ENCODE measurements around the gene NNT.

The NNT gene

GRCh38 chr5:43619911-43620310 lies 16.9 kb downstream of the NNT start:
- no peak overlapping the region for H3K4me3 ChIP-seq (ENCODE audit: low read length)
- no peak for DNase-seq (ENCODE audit: low read depth, low spot score)

GRCh38 chr5:43620944-43621505 lies 18.0 kb downstream of the NNT start:
- H3K4me3 ChIP-seq (ENCODE audit: low read length): no peak overlapping the region
- no peak for DNase-seq (ENCODE audit: low read depth, low spot score)

DNA sequence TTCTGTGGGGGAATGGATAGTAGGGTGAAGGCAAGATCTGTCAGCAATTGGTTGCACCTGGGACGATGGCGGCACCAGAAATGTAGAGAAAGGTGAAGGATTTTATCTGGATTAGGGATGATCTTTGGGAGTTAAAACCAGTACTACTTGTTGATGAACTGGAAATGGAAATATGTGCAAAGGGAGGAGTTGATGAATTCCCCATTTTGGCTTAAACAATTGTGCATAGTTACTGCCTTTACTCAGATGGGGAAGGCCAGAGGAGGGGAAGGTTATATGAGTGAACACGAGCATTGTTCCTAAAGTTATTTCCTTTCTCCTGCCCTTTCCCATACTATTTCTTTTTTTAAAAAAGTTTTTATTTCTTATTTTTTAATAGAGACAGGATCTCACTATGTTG lies 19.1 kb downstream of the NNT start:
- no peak overlapping the region for H3K4me3 ChIP-seq (ENCODE audit: low read length)
- DNase-seq (ENCODE audit: low read depth, low spot score): no peak

DNA sequence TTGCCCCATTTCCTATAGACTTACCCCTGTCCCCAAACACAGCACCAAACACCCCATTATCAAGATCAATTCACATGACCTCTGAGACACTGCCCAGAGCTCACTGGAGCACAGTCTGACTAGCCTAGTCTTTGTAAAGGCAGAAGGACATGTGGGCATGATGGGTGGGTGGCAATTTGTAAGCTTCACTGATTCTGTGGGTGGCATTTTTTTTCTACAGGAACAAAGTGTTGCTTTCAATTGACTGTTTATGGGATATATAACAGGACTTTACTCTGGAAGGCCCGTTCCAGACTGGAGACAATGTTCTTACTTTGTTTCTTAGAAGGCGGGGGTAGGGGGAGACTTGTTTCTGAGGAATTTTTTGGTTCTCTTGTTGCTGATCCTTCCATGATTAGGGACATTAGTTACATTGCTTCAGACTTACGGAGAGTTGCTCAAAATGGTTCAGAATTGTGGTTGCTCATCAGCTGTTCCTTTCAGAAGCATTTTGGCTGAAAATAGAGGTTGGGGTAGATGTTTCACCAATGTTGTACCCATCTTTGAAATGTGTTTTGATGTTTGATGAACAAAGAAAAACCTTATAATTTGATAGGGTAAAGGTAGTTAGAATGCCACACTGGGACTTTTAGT lies 20.2 kb downstream of the NNT start:
- no peak for DNase-seq (ENCODE audit: low read depth, low spot score)
- H3K4me3 ChIP-seq (ENCODE audit: low read length): no peak overlapping the region

- peak; percentile 33 for DNase-seq (ENCODE audit: low read depth, low spot score)
- H3K4me3 ChIP-seq (ENCODE audit: low read length): no peak overlapping the region
Observed at GRCh38 chr5:43627028-43627427, 24.0 kb downstream of the NNT start.

GRCh38 chr5:43631182-43631910 lies 28.4 kb downstream of the NNT start:
- DNase-seq (ENCODE audit: low read depth, low spot score): peak; percentile 62
- no peak overlapping the region for H3K4me3 ChIP-seq (ENCODE audit: low read length)

DNA sequence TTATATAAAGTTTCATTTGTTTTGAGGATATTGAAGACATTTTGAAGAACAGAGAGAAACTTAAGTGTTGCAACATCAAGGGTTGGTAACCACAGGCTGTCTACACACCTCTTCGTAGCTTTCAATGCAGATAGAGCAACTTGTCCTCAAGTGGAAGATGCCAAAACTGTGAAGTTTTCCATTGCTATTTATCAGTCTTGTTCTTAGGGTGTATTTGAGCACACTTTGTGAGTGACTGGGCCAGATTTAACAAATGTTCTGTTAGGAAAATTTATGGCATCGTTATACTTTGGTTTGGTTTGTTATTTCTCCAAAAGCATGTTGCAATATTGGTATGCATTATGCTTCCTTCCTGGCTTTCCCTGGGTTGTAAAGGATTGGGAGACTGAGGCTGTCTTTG lies 31.6 kb downstream of the NNT start:
- no peak for DNase-seq (ENCODE audit: low read depth, low spot score)
- no peak overlapping the region for H3K4me3 ChIP-seq (ENCODE audit: low read length)

DNA sequence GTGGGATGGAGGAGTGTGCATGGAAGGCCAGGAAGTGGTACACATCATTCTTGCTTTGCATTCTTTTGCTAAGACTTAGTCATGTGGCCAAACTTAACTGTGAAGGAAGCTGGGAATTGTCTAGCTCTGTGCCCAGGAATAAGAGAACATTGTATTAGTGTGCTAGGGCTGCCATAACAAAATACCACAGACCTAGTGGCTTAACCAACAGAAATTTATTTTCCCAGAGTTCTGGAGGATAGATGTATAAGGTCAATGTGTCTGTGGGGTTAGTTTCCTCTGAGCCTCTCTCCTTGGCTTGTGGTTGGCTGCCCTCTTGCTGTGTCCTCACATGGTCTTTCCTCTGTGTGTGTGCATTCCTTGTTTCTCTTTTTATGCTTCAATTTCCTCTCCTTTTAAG lies 32.4 kb downstream of the NNT start:
- DNase-seq (ENCODE audit: low read depth, low spot score): no peak
- no peak overlapping the region for H3K4me3 ChIP-seq (ENCODE audit: low read length)

- no peak overlapping the region for H3K4me3 ChIP-seq (ENCODE audit: low read length)
- no peak for DNase-seq (ENCODE audit: low read depth, low spot score)
Observed at GRCh38 chr5:43636076-43636475, 33.1 kb downstream of the NNT start.

- H3K4me3 ChIP-seq (ENCODE audit: low read length): no peak overlapping the region
- DNase-seq (ENCODE audit: low read depth, low spot score): no peak
Observed at GRCh38 chr5:43637416-43637815, 34.4 kb downstream of the NNT start.

DNA sequence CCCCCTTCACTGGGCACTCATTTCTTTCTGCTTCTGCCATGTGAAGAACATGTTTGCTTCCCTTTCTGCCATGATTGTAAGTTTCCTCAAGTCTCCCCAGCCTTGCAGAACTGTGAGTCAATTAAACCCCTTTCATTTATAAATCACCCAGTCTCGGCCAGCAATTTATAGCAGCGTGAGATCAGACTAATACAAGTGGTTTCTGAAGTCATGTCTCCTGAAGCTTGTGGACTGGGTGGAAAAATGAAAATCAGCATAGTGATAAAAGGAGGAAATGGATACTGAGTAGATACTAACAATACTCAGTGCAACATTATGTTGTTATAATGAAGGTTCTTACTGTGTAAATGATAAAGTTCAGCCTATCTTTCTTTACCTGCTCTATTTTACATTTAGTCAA lies 35.1 kb downstream of the NNT start:
- no peak for DNase-seq (ENCODE audit: low read depth, low spot score)
- H3K4me3 ChIP-seq (ENCODE audit: low read length): no peak overlapping the region

DNA sequence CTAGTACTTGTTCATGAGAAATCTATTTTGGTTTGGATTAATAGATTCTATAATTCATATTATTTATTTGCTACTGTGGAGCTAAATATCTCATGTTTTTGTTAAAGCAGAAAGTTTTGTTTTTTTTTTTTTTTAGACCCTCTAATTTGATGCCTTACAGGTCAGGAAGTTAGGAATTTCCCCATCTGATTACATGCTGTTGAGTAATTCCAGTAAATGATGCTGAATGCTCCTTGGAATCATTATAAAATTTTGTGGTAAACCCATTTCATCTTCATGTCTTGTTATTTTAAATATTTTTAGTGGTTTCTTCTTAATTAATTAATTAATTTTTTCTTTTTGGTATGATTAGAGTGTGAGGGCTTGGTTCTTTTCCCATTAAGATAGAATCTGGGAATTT lies 35.6 kb downstream of the NNT start:
- H3K4me3 ChIP-seq (ENCODE audit: low read length): no peak overlapping the region
- DNase-seq (ENCODE audit: low read depth, low spot score): no peak

GRCh38 chr5:43639566-43639965 lies 36.6 kb downstream of the NNT start:
- no peak overlapping the region for H3K4me3 ChIP-seq (ENCODE audit: low read length)
- no peak for DNase-seq (ENCODE audit: low read depth, low spot score)

GRCh38 chr5:43642428-43642827 lies 39.4 kb downstream of the NNT start:
- no peak overlapping the region for H3K4me3 ChIP-seq (ENCODE audit: low read length)
- no peak for DNase-seq (ENCODE audit: low read depth, low spot score)

DNA sequence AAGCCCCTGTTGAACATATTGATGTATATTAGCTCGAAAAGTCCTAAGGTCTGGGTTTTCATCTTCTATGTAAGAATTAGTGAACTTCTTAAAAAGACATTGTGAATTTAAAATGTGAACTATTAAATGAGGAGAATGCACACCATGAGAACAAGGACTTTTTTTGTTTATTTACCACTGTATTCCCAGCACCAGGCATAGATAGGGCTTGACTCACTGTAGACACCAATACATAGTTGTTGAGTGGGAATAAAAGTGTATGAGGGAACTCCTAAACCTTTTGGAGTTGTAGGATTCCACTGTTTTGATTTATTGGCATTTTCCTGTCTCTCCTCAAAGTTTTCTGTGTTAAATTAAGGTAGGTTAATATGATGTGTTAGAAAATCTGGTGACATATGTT lies 40.3 kb downstream of the NNT start:
- DNase-seq (ENCODE audit: low read depth, low spot score): no peak
- no peak overlapping the region for H3K4me3 ChIP-seq (ENCODE audit: low read length)

DNA sequence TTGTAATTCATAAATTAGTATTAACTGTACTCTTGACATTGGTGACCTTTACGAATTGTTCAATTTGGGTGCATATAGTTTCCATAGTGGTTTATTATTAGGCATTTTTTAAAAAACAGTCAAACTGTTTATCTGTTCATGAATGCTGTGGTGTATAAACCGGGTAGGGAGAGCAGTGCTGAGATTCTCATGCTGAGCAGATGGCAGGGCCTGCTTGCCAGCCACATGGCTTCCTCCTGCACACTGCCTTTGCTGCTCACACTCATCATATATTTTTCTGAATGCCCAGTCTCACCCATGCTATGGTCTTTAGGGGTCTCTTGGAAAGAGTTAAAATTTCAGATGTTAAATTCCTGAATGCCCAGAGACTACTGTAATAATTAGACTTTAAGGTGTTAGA lies 40.8 kb downstream of the NNT start:
- H3K4me3 ChIP-seq (ENCODE audit: low read length): no peak overlapping the region
- DNase-seq (ENCODE audit: low read depth, low spot score): no peak

DNA sequence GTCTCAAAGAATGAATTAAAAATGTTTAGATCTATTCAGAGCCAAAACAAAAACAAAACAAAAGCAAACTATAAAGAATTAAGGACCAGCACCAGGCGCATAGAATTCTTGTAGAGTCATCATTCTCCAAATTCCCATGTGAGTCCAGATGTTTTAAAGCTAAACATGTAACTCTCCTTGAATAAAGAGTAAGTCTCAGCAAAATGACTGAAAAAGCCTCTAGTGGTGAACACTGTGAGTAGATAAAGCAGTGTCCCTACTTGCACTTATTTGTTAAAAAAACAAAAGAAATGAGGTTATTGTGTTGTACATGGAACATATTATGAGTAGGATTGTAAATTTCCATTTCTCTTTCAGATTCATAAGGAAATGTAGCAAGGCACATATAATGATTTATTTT lies 44.0 kb downstream of the NNT start:
- peak; percentile 11 for DNase-seq (ENCODE audit: low read depth, low spot score)
- H3K4me3 ChIP-seq (ENCODE audit: low read length): no peak overlapping the region

DNA sequence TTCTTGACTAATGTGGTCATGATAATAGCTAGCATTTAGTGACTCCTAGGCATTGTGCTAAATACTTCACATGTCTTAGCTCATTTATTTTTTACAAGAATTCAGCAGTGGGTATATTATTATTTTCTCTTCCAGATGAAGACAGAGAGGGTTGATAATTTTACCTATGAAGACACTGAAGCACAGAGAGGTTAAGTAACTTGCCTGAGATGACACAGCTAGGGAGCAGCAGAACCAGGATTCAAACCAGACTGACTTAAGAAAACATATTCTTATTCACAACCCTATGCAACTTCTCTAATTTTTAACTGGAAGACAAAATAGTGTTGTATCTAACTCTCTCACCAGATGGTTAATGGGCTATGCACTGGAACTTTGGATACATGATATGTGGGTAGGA lies 44.8 kb downstream of the NNT start:
- DNase-seq (ENCODE audit: low read depth, low spot score): no peak
- H3K4me3 ChIP-seq (ENCODE audit: low read length): no peak overlapping the region

- H3K4me3 ChIP-seq (ENCODE audit: low read length): no peak overlapping the region
- no peak for DNase-seq (ENCODE audit: low read depth, low spot score)
Observed at GRCh38 chr5:43648499-43649124, 45.6 kb downstream of the NNT start.

DNA sequence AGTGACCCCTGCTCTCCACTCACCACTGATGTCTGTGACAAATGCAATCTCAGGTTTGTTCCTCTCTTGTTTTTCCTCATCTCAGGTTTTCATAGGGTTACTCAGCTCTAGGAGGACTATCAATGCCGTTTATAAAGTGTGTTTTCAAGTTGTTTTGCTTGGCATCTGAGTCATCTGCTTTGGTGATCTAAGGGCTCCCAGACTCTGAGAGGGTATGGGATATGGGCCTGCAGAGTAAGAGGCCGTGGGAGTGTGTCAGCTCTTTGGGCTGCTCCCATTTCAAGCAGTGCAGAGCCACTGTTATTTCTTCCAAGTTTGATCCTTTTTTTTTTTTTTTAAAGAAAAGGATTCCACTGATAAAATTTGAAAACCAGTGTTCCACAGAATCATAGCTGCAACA lies 46.3 kb downstream of the NNT start:
- DNase-seq (ENCODE audit: low read depth, low spot score): no peak

More for the DNA sequence above, 46.3 kb downstream of the NNT start:
- no peak overlapping the region for H3K4me3 ChIP-seq (ENCODE audit: low read length)

Data from Jurkat, Clone E6-1 (cell line).